ENCODE data around the gene TTC34. TPM values are rescaled to one million over a fixed set of nuclear protein-coding genes. Genes with fewer than 3 reads are reported as not detected.

The TTC34 gene
- total RNA-seq, 2 donors from 2014 or later, result under 0.01 to 0.52 TPM

- no peak for DNase-seq
- Histone ChIP-seq H3K4me3 (peak overlapping the region; percentile 50 to 53), H3K27me3 (no peaks in the 10 kb centered on the region), H3K9me3 (peaks cover 0 to 2% (median 0%) of the 10 kb centered on the region in 3 donors), H3K27ac (no peak overlapping the region), H3K36me3 (replicated peaks in 1 of 2; ENCODE audit: insufficient read depth in 1 of 2, low read depth in 2 of 2) (no peaks in the 10 kb centered on the region), H3K4me1 (peaks cover 20% of the 10 kb centered on the region)
- TF ChIP-seq POLR2A (IDR thresholded peaks at IDR 0.05) (no peak), CTCF (IDR thresholded peaks at IDR 0.05) (no peak)
- intact Hi-C loops (cut with DNase I), result no loop called here
- 15 to 62% methylated on average over 6 to 19 of the region's 24 CpGs for WGBS, 2 donors
- no peak for ATAC-seq
These were observed 157.9 kb downstream of the TTC34 start for GRCh38 chr1:2643414-2644077.

GRCh38 chr1:2642560-2643413, 158.7 kb downstream of the TTC34 start:
- peaks cover 20% of the 10 kb centered on the region for H3K4me1 ChIP-seq
- H3K4me3 ChIP-seq, result peak overlapping the region; percentile 50 to 53
- H3K27me3 ChIP-seq, result no peaks in the 10 kb centered on the region
- H3K9me3 ChIP-seq, result no peaks in the 10 kb centered on the region
- peak; percentile 44 to 86 (median 74) for TF ChIP-seq POLR2A (IDR thresholded peaks at IDR 0.05)
- peak in 1 of 7 experiments; percentile 12 for TF ChIP-seq CTCF (IDR thresholded peaks at IDR 0.05)
- peak overlapping the region; percentile 40 to 76 (median 75) for H3K27ac ChIP-seq
- H3K36me3 ChIP-seq (replicated peaks in 1 of 2; ENCODE audit: insufficient read depth in 1 of 2, low read depth in 2 of 2), result no peaks in the 10 kb centered on the region
- peak; percentile 89 for ATAC-seq
- DNase-seq, result peak; percentile 89 to 93 (median 92)
- WGBS, 2 donors, result 0% methylated on average over 61 of the region's 84 CpGs; no CpG with 5 or more reads in 1 of the 2 donors
- intact Hi-C loops (cut with DNase I), result no loop called here

DNA sequence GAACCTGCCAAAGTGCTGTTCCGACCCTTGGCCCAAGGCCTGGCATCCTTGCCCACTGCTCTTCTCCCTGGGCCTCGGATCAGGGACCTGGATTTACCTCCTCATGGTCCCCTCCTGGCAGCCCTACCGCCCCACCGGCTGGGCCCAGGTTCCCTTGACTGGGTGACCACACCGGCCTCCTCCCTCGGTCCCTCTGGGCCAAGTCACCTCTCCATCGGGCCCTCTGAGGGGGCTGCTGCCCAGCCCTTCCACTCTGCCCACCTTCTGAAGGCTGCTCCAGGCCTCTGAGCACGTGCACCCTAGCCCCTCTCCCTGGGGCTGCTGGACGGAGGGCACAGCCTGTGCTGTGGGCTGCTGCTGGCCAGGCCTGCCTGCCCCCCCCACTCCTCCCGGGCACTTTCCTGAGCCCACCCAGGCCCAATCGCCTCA, 159.3 kb downstream of the TTC34 start:
- WGBS, 2 donors, result 16 to 26% methylated on average over 8 to 10 of the region's 11 CpGs
- intact Hi-C loops (cut with DNase I), result no loop called here
- Histone ChIP-seq H3K4me1 (peaks cover 20% of the 10 kb centered on the region), H3K4me3 (peak overlapping the region; percentile 50 to 53), H3K27ac (peak overlapping the region in 1 of 4 donors; percentile 74), H3K9me3 (peaks cover 0 to 4% (median 0%) of the 10 kb centered on the region in 3 donors), H3K27me3 (no peaks in the 10 kb centered on the region), H3K36me3 (replicated peaks in 1 of 2; ENCODE audit: insufficient read depth in 1 of 2, low read depth in 2 of 2) (no peaks in the 10 kb centered on the region)
- TF ChIP-seq CTCF (IDR thresholded peaks at IDR 0.05), result no peak
- TF ChIP-seq POLR2A (IDR thresholded peaks at IDR 0.05), result no peak
- no peak for DNase-seq
- peak; percentile 2 for ATAC-seq

DNA sequence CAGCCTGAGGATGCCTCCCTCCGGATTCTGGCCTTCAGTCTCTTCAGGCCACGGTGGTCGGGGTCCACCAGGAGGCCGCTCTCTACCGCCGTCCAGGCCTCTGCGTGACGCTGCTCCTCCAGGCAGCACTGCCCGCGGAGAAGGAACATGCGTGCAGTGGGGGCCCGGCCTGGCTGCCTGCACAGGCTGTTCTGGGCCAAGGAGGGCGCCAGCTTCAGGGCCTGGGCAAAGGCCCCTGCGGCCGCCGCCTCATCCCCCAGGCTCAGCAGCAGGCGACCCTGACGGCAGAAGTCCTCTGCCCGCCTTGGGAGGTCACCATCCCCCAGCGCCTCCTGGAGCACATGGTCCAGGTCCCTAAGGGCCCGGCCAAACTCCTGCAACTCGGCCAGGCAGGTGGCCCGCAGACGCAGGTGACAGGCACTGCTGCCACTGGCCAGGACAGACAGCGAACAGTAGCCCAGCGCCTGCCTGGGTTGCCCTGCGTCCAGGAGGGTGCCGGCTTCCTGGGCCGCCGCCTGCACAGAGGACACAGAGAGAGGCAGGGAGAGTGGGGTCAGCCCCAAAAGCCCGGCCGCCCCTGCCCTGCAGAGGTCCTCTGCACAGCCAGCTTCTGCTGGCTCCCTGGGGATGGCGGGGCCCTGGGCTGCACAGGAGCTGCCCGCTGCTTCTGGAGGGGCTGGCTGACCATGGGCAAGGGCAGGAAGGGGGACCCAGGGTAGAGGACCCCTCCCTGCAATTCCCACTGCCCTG, 159.9 kb downstream of the TTC34 start:
- H3K9me3 ChIP-seq, result peaks cover 0 to 10% (median 0%) of the 10 kb centered on the region in 3 donors
- DNase-seq, result no peak
- H3K4me3 ChIP-seq, result no peak overlapping the region
- intact Hi-C loops (cut with DNase I), result no loop called here
- ATAC-seq, result no peak
- peaks cover 20% of the 10 kb centered on the region for H3K4me1 ChIP-seq
- 89% methylated on average over 32 of the region's 34 CpGs; no CpG with 5 or more reads in 1 of the 2 donors for WGBS, 2 donors
- TF ChIP-seq POLR2A (IDR thresholded peaks at IDR 0.05), result no peak
- TF ChIP-seq CTCF (IDR thresholded peaks at IDR 0.05), result no peak
- H3K36me3 ChIP-seq (replicated peaks in 1 of 2; ENCODE audit: insufficient read depth in 1 of 2, low read depth in 2 of 2), result no peaks in the 10 kb centered on the region
- no peak overlapping the region for H3K27ac ChIP-seq
- H3K27me3 ChIP-seq, result no peaks in the 10 kb centered on the region
